HG02610 (cell line): ENCODE data around the gene CSMD2.

Source experiments
- ATAC-seq: cut with Tn5 transposase; IDR thresholded peaks from one replicate; pipeline ENCODE4 v1.9.1; 2021; ENCODE audit warnings: mild to moderate bottlenecking, moderate library complexity; ENCODE audit not compliant: unreplicated experiment

CSMD2 gene

GRCh38 chr1:33872275-33872674, 292.8 kb downstream of the CSMD2 start:
- ATAC-seq: no peak

- no peak for ATAC-seq
Observed at GRCh38 chr1:33867684-33868083, 297.3 kb downstream of the CSMD2 start.

GRCh38 chr1:33866281-33866680, 298.7 kb downstream of the CSMD2 start:
- ATAC-seq: no peak

GRCh38 chr1:33864460-33865389, 300.3 kb downstream of the CSMD2 start:
- ATAC-seq: no peak

GRCh38 chr1:33863779-33864178, 301.3 kb downstream of the CSMD2 start, which contains the start of gene HMGB4:
HMGB4 (plus strand) TSS chr1:33864079; CDS start chr1:33864192, 113 bp downstream.
- no peak for ATAC-seq

GRCh38 chr1:33860671-33861070, 304.4 kb downstream of the CSMD2 start:
- no peak for ATAC-seq

GRCh38 chr1:33854091-33854490, 310.9 kb downstream of the CSMD2 start:
- no peak for ATAC-seq

- ATAC-seq: no peak
Observed at GRCh38 chr1:33853431-33853830, 311.6 kb downstream of the CSMD2 start.

GRCh38 chr1:33852711-33853110, 312.3 kb downstream of the CSMD2 start:
- no peak for ATAC-seq

- no peak for ATAC-seq
Observed at GRCh38 chr1:33850481-33850880, 314.5 kb downstream of the CSMD2 start.

- no peak for ATAC-seq
Observed at GRCh38 chr1:33849211-33849610, 315.8 kb downstream of the CSMD2 start.

GRCh38 chr1:33848205-33848937, 316.7 kb downstream of the CSMD2 start:
- no peak for ATAC-seq

- ATAC-seq: no peak
Observed at GRCh38 chr1:33846861-33847260, 318.2 kb downstream of the CSMD2 start.

- no peak for ATAC-seq
Observed at GRCh38 chr1:33844166-33844565, 320.9 kb downstream of the CSMD2 start.

- ATAC-seq: no peak
Observed at GRCh38 chr1:33842348-33842747, 322.7 kb downstream of the CSMD2 start.

- no peak for ATAC-seq
Observed at GRCh38 chr1:33841494-33841893, 323.5 kb downstream of the CSMD2 start.

GRCh38 chr1:33837635-33838034, 327.4 kb downstream of the CSMD2 start:
- ATAC-seq: no peak

- ATAC-seq: no peak
Observed at GRCh38 chr1:33836911-33837310, 328.1 kb downstream of the CSMD2 start.

- no peak for ATAC-seq
Observed at GRCh38 chr1:33828654-33829053, 336.4 kb downstream of the CSMD2 start.

GRCh38 chr1:33828059-33828458, 337.0 kb downstream of the CSMD2 start:
- no peak for ATAC-seq

- ATAC-seq: no peak
Observed at GRCh38 chr1:33826711-33827110, 338.3 kb downstream of the CSMD2 start.

- ATAC-seq: no peak
Observed at GRCh38 chr1:33826311-33826710, 338.7 kb downstream of the CSMD2 start.
